GM19351 (cell line): ENCODE measurements around the gene SNX30.

Source experiments
- ATAC-seq: cut with Tn5 transposase; IDR thresholded peaks from one replicate; pipeline ENCODE4 v1.9.1; 2021; ENCODE audit warnings: mild to moderate bottlenecking, moderate library complexity; ENCODE audit not compliant: unreplicated experiment

The SNX30 gene

DNA sequence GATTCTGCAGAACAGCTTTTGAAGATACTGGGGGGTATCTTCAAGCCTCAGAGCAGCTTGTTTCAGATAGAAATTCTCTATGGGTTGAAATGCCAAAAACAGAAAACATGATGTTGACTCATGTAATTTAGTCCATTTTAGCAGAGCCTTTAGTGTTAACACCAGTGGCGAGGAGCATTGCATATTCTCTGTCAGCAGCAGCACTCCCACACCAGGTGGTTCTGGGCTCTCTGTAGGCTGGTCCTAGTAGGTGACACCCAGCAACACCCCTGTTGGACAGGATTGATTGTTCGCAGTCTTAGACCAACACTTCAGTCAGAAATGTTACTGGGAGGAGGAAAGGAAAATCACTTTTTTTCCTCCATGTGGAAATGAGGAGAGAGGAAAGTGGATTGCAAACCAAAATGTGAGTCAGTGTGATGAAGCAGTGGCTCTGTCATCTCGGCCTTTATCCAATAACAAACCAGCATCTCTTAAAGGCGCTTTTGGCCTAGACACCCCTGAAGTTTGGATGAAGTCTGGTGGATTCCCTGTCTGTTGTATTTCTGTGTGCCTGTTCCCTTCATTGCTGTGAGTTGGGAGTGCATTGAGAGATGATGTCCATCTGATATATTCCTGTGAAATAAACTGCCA lies 123.3 kb downstream of the SNX30 start:
- ATAC-seq = no peak

DNA sequence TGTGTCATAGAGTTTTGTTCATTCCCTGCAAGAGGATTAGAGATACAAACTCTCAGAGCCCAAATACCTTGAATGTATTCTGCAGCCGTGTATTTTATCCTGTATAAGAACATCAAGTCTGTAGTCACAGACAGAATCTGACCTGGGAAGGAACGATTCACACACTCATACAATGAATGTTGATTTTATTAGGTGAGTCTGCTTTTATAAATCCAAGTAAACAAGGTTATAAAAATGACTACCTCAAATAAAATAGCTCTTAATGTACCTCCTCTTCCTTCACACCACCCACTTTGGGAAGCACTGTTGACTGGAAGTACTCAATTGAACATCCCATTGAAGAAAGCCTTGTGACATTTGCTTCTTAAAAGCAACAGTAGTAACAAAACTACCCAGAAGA lies 128.2 kb downstream of the SNX30 start:
- ATAC-seq = no peak

DNA sequence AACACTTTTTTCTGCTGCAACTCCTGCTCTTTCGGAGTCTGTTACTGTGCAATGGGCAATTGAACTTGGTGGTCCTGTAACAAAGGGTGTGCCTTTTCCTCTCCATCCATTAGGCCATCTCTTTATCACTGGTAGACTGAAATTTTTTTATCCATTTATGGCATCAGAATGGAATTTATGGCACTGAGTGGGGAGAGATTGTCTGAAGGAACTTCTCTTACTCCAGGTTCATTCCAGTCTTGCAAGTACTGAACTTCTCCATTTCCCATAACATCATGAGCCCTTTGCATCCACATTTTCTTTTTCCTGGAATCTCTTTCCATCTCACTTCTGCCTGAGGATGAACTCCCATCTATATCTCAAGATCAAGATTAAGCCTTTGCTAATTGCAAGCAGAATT lies 130.1 kb downstream of the SNX30 start:
- no peak for ATAC-seq

DNA sequence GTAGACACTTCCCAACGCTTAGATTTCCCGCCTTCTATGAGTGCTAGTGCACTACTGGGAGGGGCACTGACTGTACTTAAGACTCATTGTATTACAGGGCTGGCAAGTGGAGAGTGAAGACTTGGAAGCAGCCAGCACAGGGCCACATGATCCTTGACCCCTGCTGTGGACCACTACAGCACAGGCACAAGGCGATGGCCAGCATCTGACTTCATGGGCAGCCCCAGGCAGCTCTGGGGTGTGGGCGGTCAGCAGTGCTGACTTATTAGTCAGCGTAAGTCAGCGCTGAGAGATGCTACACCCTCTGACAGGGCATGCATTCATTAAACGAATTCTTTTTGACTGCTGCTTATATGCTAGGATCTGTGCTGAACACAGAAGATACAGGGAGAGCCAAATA lies 130.8 kb downstream of the SNX30 start:
- no peak for ATAC-seq

DNA sequence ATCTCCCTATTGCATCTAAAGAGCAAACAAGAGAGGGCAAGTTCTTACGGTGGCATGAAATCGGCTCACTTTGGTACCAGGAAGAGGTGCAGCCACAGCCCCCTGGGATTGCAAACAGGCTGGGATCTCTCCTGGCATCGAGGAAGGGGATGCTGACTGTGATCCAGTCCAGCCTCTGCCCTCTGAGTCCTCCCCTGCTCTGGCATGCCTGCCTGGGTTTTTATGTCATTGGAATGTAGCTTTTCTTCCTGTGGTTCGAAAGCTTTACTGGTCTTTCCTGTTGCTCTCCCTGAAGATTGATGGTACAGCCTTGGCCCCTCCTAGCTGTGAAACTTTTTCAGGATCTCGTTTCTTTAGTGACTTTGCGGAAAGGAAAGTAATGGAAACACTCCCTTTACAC lies 133.5 kb downstream of the SNX30 start:
- no peak for ATAC-seq

DNA sequence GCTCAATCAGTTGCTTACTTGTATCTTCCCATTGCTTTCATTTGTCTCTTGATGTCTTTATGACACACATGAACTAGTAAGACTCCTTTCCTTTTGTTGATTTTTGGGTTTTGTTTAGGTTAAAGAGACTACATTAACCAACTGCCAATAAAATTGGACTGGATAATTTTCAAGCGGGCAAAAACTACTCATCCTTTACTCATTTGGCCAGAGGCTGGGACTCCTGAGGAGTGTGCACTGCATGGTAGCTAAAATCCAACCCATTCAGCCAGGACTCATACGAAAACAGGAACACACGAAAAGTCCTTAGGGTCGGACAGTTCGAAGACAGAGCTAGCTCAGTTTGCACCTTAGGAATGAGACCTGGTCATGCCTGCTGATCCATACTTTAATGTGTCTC lies 134.2 kb downstream of the SNX30 start:
- no peak for ATAC-seq

DNA sequence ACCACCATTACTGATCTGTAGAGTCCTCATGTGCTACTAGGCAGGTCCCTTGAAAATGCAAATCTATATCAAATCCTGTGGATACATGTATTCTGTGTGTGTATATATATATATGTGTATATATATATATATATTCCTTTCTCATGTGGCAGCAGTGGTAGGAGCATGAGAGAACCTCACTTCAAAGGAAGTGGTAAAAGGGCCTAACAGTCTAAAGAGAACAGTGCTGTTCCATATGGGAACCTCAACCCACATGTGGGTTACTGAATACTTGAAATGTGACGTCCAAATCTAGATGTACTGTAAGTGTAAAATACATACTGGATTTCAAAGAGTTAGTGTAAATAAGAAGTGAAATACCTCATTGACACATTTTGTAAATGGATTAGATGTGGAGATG lies 134.8 kb downstream of the SNX30 start:
- no peak for ATAC-seq

DNA sequence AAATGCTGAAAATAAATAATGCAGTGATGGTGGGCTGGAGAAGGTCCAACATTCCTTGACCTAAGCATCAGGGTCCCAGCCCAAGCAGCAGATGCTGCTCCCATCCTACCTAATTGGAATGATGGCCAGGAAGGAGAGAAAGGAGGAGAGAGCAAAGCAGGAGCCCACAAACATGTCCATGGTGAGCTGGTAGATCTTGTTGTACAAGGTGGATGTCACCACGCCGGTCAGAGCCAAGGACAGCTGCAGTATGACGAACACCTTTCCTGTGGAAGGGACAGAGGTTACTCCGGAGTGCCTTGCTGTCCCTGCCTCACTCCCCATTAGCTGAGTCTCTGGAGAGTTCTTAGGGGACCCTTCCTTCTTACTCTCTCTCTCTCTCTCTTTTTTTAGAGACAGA lies 135.8 kb downstream of the SNX30 start:
- ATAC-seq = no peak

DNA sequence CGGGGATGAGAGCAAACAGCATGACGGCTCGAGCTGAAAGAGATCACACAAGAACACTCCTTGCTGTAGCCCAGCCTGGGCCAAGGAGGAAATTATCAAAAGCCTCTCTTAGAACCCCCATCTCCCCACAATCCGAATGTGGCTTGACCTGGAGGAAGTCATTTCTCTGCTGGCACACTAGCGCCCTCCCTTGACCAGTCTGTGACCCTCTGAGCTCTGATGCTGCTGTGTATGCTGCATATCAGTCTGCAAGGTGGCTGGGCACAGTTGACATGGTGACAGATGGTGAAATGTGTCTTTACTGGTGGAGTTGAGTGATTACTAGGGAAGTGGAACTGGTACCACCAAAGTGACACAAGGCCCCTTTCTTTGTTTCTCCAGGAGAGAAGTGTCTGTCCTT lies 136.8 kb downstream of the SNX30 start:
- no peak for ATAC-seq

DNA sequence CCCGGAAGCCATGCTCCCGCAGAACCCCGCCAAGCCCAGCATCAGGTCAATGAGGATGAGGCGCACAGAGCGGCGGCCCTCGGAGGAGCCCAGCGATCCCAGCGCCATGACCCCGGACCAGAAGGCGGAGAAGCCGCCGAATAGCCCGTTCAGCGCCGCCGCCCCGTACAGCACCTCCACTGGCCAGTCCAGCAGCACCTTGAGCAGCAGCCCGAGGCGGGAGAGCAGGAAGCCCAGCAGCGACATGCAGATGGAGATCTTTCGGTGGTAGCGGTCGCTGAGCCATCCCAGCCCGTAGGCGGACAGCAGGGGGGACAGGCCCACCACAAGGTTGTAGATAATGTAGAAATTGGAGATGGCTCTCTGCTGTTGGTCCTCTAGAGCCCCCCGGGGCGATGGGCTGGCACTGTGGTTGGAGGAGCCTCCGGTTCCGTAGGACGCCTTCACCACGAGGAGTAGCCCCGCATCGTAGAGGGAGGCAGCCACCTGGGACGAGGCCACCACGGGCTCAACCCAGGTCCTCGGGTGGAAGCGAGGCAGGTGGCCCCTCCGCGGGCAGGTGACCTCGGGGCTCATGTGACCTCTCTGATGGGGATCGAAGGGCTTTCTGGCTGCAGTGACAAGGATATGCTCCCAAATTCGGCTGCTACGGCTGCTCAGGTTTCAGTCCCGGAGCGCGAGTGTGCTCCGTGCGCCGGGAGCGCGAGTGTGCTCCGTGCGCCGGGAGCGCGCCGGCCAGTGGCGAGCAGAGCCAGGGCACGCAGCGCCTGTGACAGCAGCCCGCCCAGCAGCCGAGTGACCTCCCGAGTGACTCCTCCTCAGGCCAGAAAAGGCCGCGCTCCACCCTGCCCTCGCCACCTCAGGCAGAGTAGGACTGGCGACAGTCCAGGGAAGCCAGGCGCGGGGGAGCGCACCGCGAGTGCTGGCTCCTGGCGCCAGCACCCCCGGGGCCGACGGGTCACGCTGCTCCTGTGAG lies 139.8 kb downstream of the SNX30 start, which contains the start of gene SLC46A2:
SLC46A2 (minus strand) TSS at position 771 of the 976 bp plus-strand sequence; CDS start at position 576, 195 bp downstream.
- no peak for ATAC-seq

DNA sequence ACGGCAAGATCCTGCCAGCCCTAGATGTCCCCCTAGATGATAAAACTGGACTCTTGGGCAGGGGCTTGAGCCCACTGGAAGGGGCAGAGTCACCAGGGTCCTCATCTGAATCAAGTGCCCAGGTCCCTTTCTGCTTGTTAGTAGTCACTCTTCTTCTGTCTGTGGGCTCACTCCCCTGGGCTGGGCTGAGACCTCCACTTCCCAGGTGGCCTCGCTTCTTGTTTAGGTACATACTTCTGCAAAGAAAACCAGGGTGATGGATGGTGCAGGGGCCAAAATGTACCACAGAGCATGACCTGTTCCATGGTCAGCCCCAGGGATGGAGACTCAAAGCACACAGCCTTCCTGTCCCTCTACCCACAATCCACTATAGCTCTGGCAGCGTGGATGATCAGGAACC lies 141.0 kb downstream of the SNX30 start:
- ATAC-seq = no peak

DNA sequence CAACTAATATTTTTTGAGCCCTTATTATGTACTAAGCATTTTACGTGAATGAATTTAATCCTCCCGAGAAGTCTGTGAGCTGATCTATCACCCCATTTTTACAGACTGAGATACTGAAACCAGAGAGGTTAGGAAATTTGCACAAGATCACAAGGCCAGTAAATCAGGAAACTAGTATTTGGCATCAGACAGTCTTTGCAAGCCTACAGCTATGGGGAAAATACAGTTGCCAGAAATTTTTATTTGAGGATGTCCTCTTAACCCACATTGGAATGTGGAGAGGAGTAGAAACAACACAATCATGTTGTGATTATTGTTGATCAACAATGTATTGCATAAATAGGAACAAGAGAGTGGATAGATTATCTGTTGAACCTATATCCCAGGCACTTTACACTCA lies 142.4 kb downstream of the SNX30 start:
- no peak for ATAC-seq

DNA sequence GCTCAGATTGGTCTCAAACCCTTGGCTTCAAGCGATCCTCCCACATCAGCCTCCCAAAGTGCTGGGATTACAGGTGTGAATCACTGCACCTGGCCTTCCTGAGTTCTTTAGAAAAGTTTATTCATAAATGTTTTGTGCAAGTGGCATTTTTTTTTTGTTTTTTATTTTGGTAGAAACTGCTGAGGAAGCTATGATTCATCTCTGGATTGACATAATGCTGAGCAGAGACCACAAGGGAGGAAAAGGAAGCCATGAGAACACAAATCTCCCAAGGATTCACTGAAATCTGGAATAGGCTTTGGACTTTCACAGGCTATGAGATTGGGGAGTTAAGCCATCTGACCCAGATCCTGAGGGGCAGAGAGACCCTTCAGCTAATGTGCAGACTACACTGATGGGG lies 143.5 kb downstream of the SNX30 start:
- ATAC-seq = no peak

DNA sequence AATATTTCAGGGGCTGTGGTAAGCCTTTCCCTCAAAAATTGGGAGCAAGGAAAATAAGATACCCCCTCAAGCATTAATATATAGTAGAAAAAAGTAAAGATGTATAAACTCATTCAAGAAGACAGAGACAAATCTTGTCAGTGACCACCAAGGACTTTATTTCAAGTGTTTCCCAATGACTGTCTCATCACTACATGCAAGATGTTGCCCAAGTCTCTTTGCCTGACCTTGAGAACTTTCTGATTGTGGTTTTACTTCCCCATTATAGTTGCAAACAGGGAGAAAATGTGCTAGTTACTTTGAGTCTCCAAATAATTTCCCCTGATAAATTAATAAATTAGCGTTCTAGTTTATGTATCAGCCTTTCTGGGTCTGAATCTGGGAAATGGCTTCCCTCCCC lies 144.1 kb downstream of the SNX30 start:
- ATAC-seq = no peak

DNA sequence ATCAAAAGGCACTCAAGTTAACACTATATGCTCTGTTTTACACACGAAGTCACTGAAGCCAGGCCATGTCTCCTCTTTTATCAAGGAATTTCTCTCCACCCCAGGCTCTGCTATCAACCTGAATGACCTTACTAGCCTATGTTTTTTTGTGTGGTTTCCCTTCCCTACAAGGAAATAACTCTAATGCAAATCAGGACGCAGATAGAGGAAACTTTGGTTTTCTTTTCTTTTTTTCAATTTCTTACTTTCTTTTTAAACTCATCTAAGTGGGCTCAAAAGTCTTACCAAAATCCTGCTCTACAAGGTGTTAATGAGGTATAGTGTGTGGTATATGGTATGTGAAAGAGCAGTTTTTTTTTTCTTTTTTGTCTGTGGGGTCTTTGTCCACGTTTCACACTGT lies 145.6 kb downstream of the SNX30 start:
- ATAC-seq = no peak

DNA sequence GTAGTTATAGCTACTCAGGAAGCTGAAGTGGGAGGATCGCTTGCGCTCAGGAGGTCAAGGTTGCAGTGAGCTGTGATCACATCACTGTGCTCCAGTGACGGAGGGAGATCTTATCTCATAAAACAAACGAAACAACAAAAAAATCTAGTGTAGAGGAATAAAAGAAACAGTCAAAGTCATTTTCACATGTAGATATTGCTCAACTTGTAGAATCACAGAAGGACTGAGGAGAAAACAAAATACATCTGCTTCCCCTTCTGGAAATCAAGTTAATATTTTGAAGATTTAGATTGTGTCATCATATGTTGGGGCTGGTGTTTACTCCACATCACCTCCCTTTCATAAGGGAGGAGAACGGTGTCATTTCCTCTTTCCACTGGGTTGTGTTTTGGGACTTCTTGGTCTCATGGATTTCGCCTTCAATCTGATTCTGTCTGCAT lies 148.3 kb downstream of the SNX30 start:
- ATAC-seq = no peak

DNA sequence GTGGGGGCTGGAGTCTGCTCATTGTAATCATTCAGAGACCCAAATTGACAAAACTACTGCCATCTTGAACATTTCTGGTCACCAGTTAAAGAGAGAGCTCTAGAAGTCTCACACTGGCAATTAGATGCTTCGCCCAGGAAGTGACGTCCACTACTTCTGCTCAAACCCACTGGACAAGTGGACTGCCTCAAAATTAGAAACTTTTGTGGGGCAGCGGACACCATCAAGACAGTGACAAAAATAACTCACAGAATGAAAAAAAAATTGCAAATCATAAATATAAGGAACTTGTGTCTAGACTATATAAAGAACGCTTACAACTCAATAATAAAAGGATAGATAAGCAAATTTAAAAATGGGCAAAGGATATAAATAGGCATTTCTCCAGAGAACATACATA lies 149.9 kb downstream of the SNX30 start:
- no peak for ATAC-seq

DNA sequence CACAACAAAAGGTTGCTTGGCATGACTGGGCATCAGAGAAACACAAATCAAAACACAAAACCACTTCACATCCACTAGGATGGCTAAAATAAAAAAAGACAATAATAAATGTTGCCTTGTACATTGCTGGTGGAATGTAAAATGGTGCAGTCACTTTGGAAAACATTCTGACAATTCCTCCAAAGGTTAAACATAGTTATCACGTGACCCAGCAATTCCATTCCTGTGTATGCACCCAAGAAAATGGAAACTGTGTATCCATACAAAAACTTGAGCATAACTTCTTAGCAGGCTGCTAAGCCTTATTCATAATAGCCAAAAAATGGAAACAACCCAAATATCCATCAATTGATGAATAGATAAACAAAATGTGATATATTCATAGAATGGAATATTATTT lies 150.3 kb downstream of the SNX30 start:
- ATAC-seq = no peak

DNA sequence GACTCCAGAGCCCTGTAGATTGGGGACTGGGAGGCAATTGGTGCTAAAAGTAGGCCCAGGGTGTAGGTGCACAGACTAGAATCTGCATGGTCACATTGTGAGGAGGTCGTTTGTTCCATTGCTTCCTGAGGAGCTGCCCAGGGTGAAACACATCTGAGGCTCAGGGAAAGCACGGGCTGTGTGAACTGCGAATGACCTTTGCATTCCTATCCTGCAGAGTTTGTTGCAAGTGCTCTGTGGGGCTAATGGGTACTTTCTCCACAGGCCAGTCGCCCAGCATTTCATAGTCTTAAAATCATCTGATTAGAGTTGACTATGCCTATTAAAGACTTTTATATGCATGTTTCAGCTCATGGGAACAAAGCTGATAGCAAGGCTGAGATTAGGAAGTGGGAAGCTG lies 154.5 kb downstream of the SNX30 start:
- ATAC-seq = no peak

DNA sequence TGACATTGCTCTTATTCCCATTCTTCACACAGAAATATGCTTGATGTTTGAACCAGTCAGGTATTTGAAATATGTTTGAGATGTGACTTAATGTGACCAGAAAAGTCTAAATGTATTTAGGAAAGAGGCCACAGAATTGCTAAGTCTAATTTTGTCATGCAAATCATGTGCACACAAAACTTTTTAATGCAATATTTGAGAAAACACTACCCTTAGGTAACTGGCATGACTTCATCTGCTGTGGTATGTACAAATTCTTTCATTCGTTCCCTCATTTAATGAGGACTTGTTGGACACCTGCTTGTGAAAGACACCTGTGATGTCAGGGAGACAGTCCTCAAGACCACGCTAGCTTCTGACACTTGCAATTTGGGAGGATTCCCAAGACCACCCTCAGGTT lies 161.2 kb downstream of the SNX30 start:
- ATAC-seq = no peak

DNA sequence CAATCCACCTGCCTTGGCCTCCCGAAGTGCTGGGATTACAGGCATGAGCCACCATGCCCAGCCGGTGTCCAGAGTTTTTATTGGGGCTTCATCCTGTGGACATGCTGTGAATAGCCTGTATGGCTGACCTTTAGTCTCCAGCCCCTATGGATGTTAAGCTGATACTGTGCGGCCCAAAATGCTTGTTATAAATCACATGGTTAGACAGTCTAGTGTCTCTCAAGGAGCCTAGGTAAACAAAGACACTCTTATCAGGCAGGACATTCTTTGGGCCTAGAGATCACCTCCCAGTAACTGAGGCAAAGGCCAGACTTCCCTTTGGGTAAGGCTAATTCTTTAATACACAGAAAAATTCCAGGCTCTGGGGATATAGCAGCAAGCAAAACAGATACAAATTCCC lies 162.1 kb downstream of the SNX30 start:
- no peak for ATAC-seq

DNA sequence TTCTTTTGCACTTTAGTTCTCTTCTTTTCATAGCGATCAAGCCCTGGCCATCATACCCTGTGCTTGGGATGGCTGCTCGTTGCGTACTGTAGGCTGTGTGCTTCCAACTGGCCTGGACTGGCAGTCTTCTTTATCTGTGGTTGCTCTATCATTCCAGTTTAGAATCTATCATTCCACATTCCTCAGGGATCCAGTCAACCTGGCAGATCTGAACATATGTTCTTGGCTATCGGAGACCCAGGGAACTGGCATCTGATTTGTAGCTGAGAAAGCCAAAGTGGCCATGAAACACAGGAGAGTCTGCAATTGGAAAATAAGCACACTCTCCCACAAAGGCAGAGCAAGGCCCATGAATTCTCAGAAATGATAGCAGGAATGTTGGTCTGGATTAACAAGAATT lies 162.8 kb downstream of the SNX30 start:
- ATAC-seq = no peak
